OCI-LY1 (cell line): ENCODE data around the gene LHFPL5.

ENCODE experiments used
- H2AFZ ChIP-seq: fragments of 200-600 bp; sonication (generic), shearing (Covaris generic); 2 replicates; pipeline ENCODE4 v1.6.0; 2014; ENCODE audit warnings: antibody characterized with exemption, mild to moderate bottlenecking, low read length
- H3F3A ChIP-seq: fragments of 200-600 bp; sonication (generic), shearing (Covaris generic); 2 replicates; pipeline ENCODE4 v1.6.0; 2014; ENCODE audit warnings: mild to moderate bottlenecking, antibody characterized with exemption, low read length, moderate library complexity; ENCODE audit not compliant: insufficient read depth
- H3K27ac ChIP-seq: fragments of 200-600 bp; sonication (generic); 2 replicates; pipeline ENCODE4 v1.5.1; 2014; ENCODE audit warnings: low read length, mixed run types, mild to moderate bottlenecking, low read depth; ENCODE audit not compliant: poor library complexity, severe bottlenecking
- H3K27me3 ChIP-seq: fragments of 200-600 bp; sonication (generic); 2 replicates; pipeline ENCODE4 v1.6.0; 2014; ENCODE audit warnings: antibody characterized with exemption, mild to moderate bottlenecking, low read length, moderate library complexity; ENCODE audit not compliant: insufficient read depth
- H3K36me3 ChIP-seq: fragments of 200-600 bp; sonication (generic); 2 replicates; pipeline ENCODE4 v1.6.1; 2014; ENCODE audit warnings: mild to moderate bottlenecking, antibody characterized with exemption, low read length, moderate library complexity, mixed read lengths; ENCODE audit not compliant: insufficient read depth
- H3K4me1 ChIP-seq: fragments of 200-600 bp; sonication (generic); 2 replicates; pipeline ENCODE4 v1.5.1; 2014; ENCODE audit warnings: mild to moderate bottlenecking, low read length, moderate library complexity; ENCODE audit not compliant: insufficient read depth, severe bottlenecking
- H3K4me2 ChIP-seq: fragments of 200-600 bp; sonication (generic), shearing (Covaris generic); 2 replicates; pipeline ENCODE4 v1.6.1; 2014; ENCODE audit warnings: low read length
- H3K4me3 ChIP-seq: fragments of 200-600 bp; sonication (generic); 2 replicates; pipeline ENCODE4 v1.5.1; 2014; ENCODE audit warnings: low read length, low read depth, mild to moderate bottlenecking, mixed read lengths; ENCODE audit not compliant: poor library complexity, severe bottlenecking
- H3K79me2 ChIP-seq: fragments of 200-600 bp; shearing (Covaris generic); 2 replicates; pipeline ENCODE4 v1.6.1; 2016; ENCODE audit warnings: mixed run types, low read length, mixed read lengths; ENCODE audit not compliant: insufficient read depth
- H3K9ac ChIP-seq: fragments of 200-600 bp; sonication (generic), shearing (Covaris generic); 2 replicates; pipeline ENCODE4 v1.6.1; 2014; ENCODE audit warnings: mild to moderate bottlenecking, low read length, mixed read lengths
- H3K9me2 ChIP-seq: fragments of 200-600 bp; sonication (generic), shearing (Covaris generic); 2 replicates; pipeline ENCODE4 v1.6.1; 2014; ENCODE audit warnings: low read depth, mild to moderate bottlenecking, low read length, mixed read lengths
- H3K9me3 ChIP-seq: fragments of 200-600 bp; shearing (Covaris generic); 2 replicates; pipeline ENCODE4 v1.6.1; 2014; ENCODE audit warnings: low read length, mixed read lengths
- H4K20me1 ChIP-seq: fragments of 200-600 bp; sonication (generic), shearing (Covaris generic); 2 replicates; pipeline ENCODE4 v1.6.0; 2016; ENCODE audit warnings: mild to moderate bottlenecking, low read length; ENCODE audit not compliant: insufficient read depth
- CTCF ChIP-seq: fragments of 200-600 bp; sonication (generic), shearing (Covaris generic); IDR thresholded peaks from 2 replicates; pipeline ENCODE4 v1.5.1; 2017; ENCODE audit warnings: mild to moderate bottlenecking, antibody characterized with exemption, low read length, moderate library complexity, mixed read lengths
- EZH2 ChIP-seq: fragments of 200-600 bp; sonication (generic), shearing (Covaris generic); IDR thresholded peaks from 2 replicates; pipeline ENCODE4 v1.8.0; 2017; ENCODE audit warnings: borderline replicate concordance, mixed run types, mild to moderate bottlenecking, antibody characterized with exemption, low read length, moderate library complexity, mixed read lengths

The LHFPL5 gene

GRCh38 chr6:35801148-35801547, 4.0 kb upstream of the LHFPL5 start:
- H2AFZ ChIP-seq = no peak overlapping the region
- H3K27me3 ChIP-seq = no peaks in the 10 kb centered on the region; the same call in 1 of the 2 replicates
- no peak overlapping the region for H3K9ac ChIP-seq
- H3K79me2 ChIP-seq = no peaks in the 10 kb centered on the region
- no peaks in the 10 kb centered on the region for H3F3A ChIP-seq
- H4K20me1 ChIP-seq = no peaks in the 10 kb centered on the region
- no peak overlapping the region for H3K4me2 ChIP-seq
- no peaks in the 10 kb centered on the region for H3K9me3 ChIP-seq
- no peaks in the 10 kb centered on the region for H3K36me3 ChIP-seq
- H3K4me3 ChIP-seq = no peak overlapping the region
- no peak overlapping the region for H3K27ac ChIP-seq
- no peaks in the 10 kb centered on the region for H3K4me1 ChIP-seq
- H3K9me2 ChIP-seq = no peaks in the 10 kb centered on the region
- TF ChIP-seq CTCF = no peak
- no peak for TF ChIP-seq EZH2

GRCh38 chr6:35808688-35809087, 3.5 kb downstream of the LHFPL5 start:
- H3K9me2 ChIP-seq = no peaks in the 10 kb centered on the region
- no peaks in the 10 kb centered on the region for H3K27me3 ChIP-seq
- H3F3A ChIP-seq = no peaks in the 10 kb centered on the region
- no peaks in the 10 kb centered on the region for H3K4me1 ChIP-seq
- no peak overlapping the region for H3K4me2 ChIP-seq
- TF ChIP-seq EZH2 = no peak
- no peak overlapping the region for H2AFZ ChIP-seq
- no peaks in the 10 kb centered on the region for H4K20me1 ChIP-seq
- no peaks in the 10 kb centered on the region for H3K36me3 ChIP-seq
- no peak overlapping the region for H3K27ac ChIP-seq
- no peak overlapping the region for H3K4me3 ChIP-seq
- no peaks in the 10 kb centered on the region for H3K79me2 ChIP-seq
- no peaks in the 10 kb centered on the region for H3K9me3 ChIP-seq
- no peak overlapping the region for H3K9ac ChIP-seq

GRCh38 chr6:35809809-35810208, 4.7 kb downstream of the LHFPL5 start:
- Histone ChIP-seq H4K20me1 (no peaks in the 10 kb centered on the region), H3K79me2 (no peaks in the 10 kb centered on the region), H3K9me2 (no peaks in the 10 kb centered on the region), H3K4me3 (no peak overlapping the region), H3K27me3 (no peaks in the 10 kb centered on the region), H3F3A (no peaks in the 10 kb centered on the region), H3K9me3 (no peaks in the 10 kb centered on the region), H3K9ac (no peak overlapping the region), H3K36me3 (no peaks in the 10 kb centered on the region), H3K4me1 (no peaks in the 10 kb centered on the region), H3K27ac (no peak overlapping the region), H2AFZ (no peak overlapping the region), H3K4me2 (no peak overlapping the region)
- TF ChIP-seq EZH2 = no peak
- TF ChIP-seq CTCF = no peak

GRCh38 chr6:35810971-35811698, 6.0 kb downstream of the LHFPL5 start:
- Histone ChIP-seq H2AFZ (no peak overlapping the region), H3F3A (no peaks in the 10 kb centered on the region), H3K36me3 (no peaks in the 10 kb centered on the region), H3K9me2 (no peaks in the 10 kb centered on the region), H3K9me3 (no peaks in the 10 kb centered on the region), H3K4me1 (no peaks in the 10 kb centered on the region), H4K20me1 (no peaks in the 10 kb centered on the region), H3K27ac (no peak overlapping the region), H3K9ac (no peak overlapping the region), H3K27me3 (no peaks in the 10 kb centered on the region), H3K4me3 (no peak overlapping the region), H3K79me2 (no peaks in the 10 kb centered on the region), H3K4me2 (peak overlapping the region; percentile 36; the same call in 1 of the 2 replicates)
- TF ChIP-seq CTCF = no peak
